ENCODE measurements around the gene RAPGEF4. TPM values are rescaled to one million over a fixed set of nuclear protein-coding genes. Genes with fewer than 3 reads are reported as not detected.

Gene RAPGEF4
- total and polyA plus RNA-seq, 2 of the 13 experiments (the other 11 are each of a cell fraction or from before 2014, with no cell fraction given) = 0.78 to 0.91 TPM

DNA sequence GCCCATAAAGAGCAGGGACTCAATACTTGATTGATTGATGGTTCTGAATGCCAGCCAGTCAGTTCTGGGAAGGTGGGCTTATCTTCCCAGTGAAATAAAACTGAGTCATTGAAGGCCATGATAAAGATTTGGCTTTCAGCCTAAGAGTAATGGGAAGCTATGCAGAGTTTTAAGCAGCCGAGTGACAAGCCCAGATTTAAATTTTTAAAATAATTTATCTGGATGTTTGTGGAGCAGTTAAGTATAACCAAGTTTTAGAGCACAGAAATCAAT is 122.8 kb downstream of the RAPGEF4 start:
- Histone ChIP-seq H2AFZ (ENCODE audit: low read length) (no peak overlapping the region), H3K36me3 (replicated peaks in 1 of 2; ENCODE audit: control insufficient read depth in 1 of 2, insufficient read depth in 2 of 2, low read length in 2 of 2) (no peaks in the 10 kb centered on the region), H3K4me2 (ENCODE audit: low read depth, low read length) (no peak overlapping the region), H3K9ac (ENCODE audit: insufficient read depth, low read depth, low read length) (no peak overlapping the region), H3K27ac (ENCODE audit: extremely low read length, insufficient read depth, low read length) (no peak overlapping the region), H3K4me3 (replicated peaks in 1 of 3; ENCODE audit: insufficient read depth in 1 of 3, low read depth in 2 of 3, low read length in 3 of 3) (no peak overlapping the region), H3K4me1 (ENCODE audit: insufficient read depth, low read length) (0 out of 2 replicates have a peak, but pooled peaks cover 9% of the 10 kb centered on the region), H3K27me3 (ENCODE audit: control insufficient read depth in 1 of 2, insufficient read depth in 2 of 2, low read length in 2 of 2) (peaks cover 0 to 20% of the 10 kb centered on the region in 2 experiments; a peak in 3 of 5 replicates), H4K20me1 (ENCODE audit: insufficient read depth, low read length) (no peaks in the 10 kb centered on the region), H3K79me2 (ENCODE audit: insufficient read depth, low read length) (no peaks in the 10 kb centered on the region), H3K9me3 (ENCODE audit: low read length) (no peaks in the 10 kb centered on the region)
- in situ Hi-C loops (cut with HindIII; ENCODE audit: extremely low pct_ligation_motif_present, low pct_unique_long_range_greater_than_20kb) (no loop called here), intact Hi-C loops (cut with micrococcal nuclease; ENCODE audit: unreplicated experiment) (no loop called here)
- TF ChIP-seq, protein P1, sequence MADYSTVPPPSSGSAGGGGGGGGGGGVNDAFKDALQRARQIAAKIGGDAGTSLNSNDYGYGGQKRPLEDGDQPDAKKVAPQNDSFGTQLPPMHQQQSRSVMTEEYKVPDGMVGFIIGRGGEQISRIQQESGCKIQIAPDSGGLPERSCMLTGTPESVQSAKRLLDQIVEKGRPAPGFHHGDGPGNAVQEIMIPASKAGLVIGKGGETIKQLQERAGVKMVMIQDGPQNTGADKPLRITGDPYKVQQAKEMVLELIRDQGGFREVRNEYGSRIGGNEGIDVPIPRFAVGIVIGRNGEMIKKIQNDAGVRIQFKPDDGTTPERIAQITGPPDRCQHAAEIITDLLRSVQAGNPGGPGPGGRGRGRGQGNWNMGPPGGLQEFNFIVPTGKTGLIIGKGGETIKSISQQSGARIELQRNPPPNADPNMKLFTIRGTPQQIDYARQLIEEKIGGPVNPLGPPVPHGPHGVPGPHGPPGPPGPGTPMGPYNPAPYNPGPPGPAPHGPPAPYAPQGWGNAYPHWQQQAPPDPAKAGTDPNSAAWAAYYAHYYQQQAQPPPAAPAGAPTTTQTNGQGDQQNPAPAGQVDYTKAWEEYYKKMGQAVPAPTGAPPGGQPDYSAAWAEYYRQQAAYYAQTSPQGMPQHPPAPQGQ (CRISPR knock-in tag; IDR thresholded peaks at IDR 0.05; ENCODE audit: borderline replicate concordance) = no peak
- no peak for TF ChIP-seq KDM3A (CRISPR knock-in tag; IDR thresholded peaks at IDR 0.05; ENCODE audit: low read depth)
- TF ChIP-seq PRDM4 (CRISPR knock-in tag; IDR thresholded peaks at IDR 0.05; ENCODE audit: borderline replicate concordance) = no peak
- TF ChIP-seq PRDM15 (CRISPR knock-in tag; IDR thresholded peaks at IDR 0.05) = no peak
- TF ChIP-seq PITX1 (CRISPR knock-in tag; IDR thresholded peaks at IDR 0.05) = no peak
- no peak for TF ChIP-seq ZNF383 (CRISPR knock-in tag; IDR thresholded peaks at IDR 0.05; ENCODE audit: borderline replicate concordance)
- TF ChIP-seq SMARCE1 (IDR thresholded peaks at IDR 0.05; ENCODE audit: borderline replicate concordance) = no peak
- no peak for TF ChIP-seq ZNF552 (CRISPR knock-in tag; IDR thresholded peaks at IDR 0.05; ENCODE audit: borderline replicate concordance)
- no peak for TF ChIP-seq ZNF839 (CRISPR knock-in tag; IDR thresholded peaks at IDR 0.05; ENCODE audit: borderline replicate concordance)
- no peak for TF ChIP-seq ZNF672 (CRISPR knock-in tag; IDR thresholded peaks at IDR 0.05)
- TF ChIP-seq ZNF678 (CRISPR knock-in tag; IDR thresholded peaks at IDR 0.05) = no peak
- WGBS (ENCODE audit: low lambda C conversion rate) = 38% methylated on average over 1 of the region's 1 CpG
- CTCF ChIA-PET (ENCODE audit: low intra/inter-chr PET ratio, low total read pairs) = no interaction called here
- DNase-seq (ENCODE audit: low spot score) = no peak
- ATAC-seq = no peak
- no peak for FAIRE-seq
- POLR2A ChIA-PET = no interaction called here
- BruUV-seq (replicated peaks) = no TSS peak

Measured in HepG2 (cell line).